Progenitor cell of endocrine pancreas (in vitro differentiated cells): ENCODE results near the gene DDX24. TPM values are rescaled to one million over a fixed set of nuclear protein-coding genes. Genes with fewer than 3 reads are reported as not detected.

Source experiments
- DNase-seq: peaks from one replicate; pipeline ENCODE4 v3.0.0; 2021; ENCODE audit warnings: low spot score; ENCODE audit not compliant: unreplicated experiment
- H3K27ac Mint-ChIP-seq: 2 replicates; pipeline ENCODE4 v1.8.0; 2021; ENCODE audit warnings: mild to moderate bottlenecking, moderate library complexity, mixed read lengths
- H3K27me3 Mint-ChIP-seq: 2 replicates; pipeline ENCODE4 v1.8.0; 2021; ENCODE audit warnings: mixed read lengths
- H3K36me3 Mint-ChIP-seq: 2 replicates; pipeline ENCODE4 v1.8.0; 2022; ENCODE audit warnings: mixed read lengths; ENCODE audit not compliant: insufficient read depth
- H3K4me1 Mint-ChIP-seq: 2 replicates; pipeline ENCODE4 v1.8.0; 2021; ENCODE audit warnings: low read depth, mixed read lengths
- H3K4me3 Mint-ChIP-seq: 2 replicates; pipeline ENCODE4 v1.8.0; 2021; ENCODE audit warnings: low read depth, mild to moderate bottlenecking, moderate library complexity, mixed read lengths
- H3K9me3 Mint-ChIP-seq: 2 replicates; pipeline ENCODE4 v1.8.0; 2021; ENCODE audit warnings: low read depth, mixed read lengths
- total RNA-seq: library from RNA; stranded (reverse); gene quantifications from 2 replicates; pipeline ENCODE4 v1.2.1, GENCODE V29; 2021
- TF ChIP-seq, protein P1 (sequence below): fragments of 200-600 bp; sonication (generic); IDR thresholded peaks from one replicate; pipeline ENCODE4 v1.5.0; 2021; ENCODE audit warnings: antibody characterized with exemption, mild to moderate bottlenecking; ENCODE audit not compliant: unreplicated experiment

Gene DDX24
- total RNA-seq, 1 donor from 2014 or later, result 139 TPM

DNA sequence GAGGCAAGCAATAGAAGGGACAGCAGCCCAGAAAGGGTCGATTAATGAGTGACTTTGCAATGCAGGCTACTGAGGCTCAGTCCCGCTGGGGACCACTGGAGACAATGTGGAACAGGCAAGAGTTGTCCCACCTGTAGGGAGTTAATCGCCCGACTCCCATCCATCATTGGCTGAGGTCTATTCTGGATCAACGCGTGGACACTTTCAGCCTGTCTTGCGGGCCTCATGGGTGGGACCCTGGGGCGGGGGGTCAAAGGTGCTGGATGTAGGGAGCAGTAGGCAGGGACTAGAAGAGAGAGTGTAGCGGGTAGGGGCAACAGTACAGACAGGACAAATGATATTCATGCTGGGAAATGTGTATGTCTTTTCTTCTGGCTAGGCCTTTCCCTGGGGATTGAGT lies 42.3 kb upstream of the DDX24 start:
- H3K27ac Mint-ChIP-seq, result no peak overlapping the region
- H3K4me3 Mint-ChIP-seq, result no peak overlapping the region
- H3K36me3 Mint-ChIP-seq, result no peaks in the 10 kb centered on the region
- no peak for DNase-seq
- H3K27me3 Mint-ChIP-seq, result peaks cover 10% of the 10 kb centered on the region
- TF ChIP-seq, protein P1, sequence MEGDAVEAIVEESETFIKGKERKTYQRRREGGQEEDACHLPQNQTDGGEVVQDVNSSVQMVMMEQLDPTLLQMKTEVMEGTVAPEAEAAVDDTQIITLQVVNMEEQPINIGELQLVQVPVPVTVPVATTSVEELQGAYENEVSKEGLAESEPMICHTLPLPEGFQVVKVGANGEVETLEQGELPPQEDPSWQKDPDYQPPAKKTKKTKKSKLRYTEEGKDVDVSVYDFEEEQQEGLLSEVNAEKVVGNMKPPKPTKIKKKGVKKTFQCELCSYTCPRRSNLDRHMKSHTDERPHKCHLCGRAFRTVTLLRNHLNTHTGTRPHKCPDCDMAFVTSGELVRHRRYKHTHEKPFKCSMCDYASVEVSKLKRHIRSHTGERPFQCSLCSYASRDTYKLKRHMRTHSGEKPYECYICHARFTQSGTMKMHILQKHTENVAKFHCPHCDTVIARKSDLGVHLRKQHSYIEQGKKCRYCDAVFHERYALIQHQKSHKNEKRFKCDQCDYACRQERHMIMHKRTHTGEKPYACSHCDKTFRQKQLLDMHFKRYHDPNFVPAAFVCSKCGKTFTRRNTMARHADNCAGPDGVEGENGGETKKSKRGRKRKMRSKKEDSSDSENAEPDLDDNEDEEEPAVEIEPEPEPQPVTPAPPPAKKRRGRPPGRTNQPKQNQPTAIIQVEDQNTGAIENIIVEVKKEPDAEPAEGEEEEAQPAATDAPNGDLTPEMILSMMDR, result no peak
- no peaks in the 10 kb centered on the region for H3K9me3 Mint-ChIP-seq
- no peaks in the 10 kb centered on the region for H3K4me1 Mint-ChIP-seq

DNA sequence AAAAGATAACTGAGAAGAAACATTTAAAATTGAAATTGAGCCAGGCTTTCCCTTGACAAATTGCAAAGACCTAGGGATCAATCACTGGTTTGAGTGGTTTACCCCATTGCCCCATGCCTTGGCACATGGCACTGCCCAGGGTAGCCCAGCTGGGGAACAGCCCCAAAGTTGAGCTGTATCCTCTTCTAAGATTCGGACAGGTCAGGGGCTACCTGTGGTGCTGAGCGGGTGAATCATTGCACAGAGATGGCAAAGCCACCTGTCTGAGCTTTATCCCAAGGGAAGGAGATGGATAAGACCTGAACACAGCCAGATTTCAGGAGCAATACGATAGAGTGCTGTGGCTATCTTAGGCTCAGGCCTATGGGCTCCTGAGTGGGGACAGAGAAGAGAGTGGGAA lies 41.4 kb upstream of the DDX24 start:
- Mint-ChIP-seq H3K4me1 (no peaks in the 10 kb centered on the region), H3K36me3 (no peaks in the 10 kb centered on the region), H3K4me3 (no peak overlapping the region), H3K9me3 (no peaks in the 10 kb centered on the region), H3K27me3 (peaks cover 13% of the 10 kb centered on the region), H3K27ac (no peak overlapping the region)
- DNase-seq, result no peak
- TF ChIP-seq, protein P1, result no peak

DNA sequence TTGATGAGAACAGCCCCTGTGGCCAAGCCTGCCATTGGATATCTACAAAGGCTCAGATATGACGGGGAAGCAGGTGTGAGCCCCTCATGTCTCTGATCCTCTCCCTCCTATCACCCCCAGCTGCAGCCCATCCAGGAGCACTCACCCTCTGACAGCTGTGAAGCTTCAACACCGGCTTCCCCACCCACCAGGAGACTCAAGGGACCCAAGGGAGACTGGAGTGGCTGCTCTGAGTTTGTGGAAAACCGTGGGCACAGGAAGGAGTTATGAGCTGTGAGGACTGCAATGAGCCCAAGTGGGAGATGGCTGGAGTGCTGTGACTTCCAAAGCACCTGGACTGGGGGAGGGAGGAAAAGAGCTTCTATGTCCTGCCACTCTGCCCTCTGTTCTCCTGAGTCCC lies 40.5 kb upstream of the DDX24 start:
- Mint-ChIP-seq H3K27me3 (peaks cover 13% of the 10 kb centered on the region), H3K9me3 (no peaks in the 10 kb centered on the region), H3K4me1 (no peaks in the 10 kb centered on the region), H3K36me3 (no peaks in the 10 kb centered on the region), H3K27ac (no peak overlapping the region), H3K4me3 (no peak overlapping the region)
- TF ChIP-seq, protein P1, result no peak
- no peak for DNase-seq

DNA sequence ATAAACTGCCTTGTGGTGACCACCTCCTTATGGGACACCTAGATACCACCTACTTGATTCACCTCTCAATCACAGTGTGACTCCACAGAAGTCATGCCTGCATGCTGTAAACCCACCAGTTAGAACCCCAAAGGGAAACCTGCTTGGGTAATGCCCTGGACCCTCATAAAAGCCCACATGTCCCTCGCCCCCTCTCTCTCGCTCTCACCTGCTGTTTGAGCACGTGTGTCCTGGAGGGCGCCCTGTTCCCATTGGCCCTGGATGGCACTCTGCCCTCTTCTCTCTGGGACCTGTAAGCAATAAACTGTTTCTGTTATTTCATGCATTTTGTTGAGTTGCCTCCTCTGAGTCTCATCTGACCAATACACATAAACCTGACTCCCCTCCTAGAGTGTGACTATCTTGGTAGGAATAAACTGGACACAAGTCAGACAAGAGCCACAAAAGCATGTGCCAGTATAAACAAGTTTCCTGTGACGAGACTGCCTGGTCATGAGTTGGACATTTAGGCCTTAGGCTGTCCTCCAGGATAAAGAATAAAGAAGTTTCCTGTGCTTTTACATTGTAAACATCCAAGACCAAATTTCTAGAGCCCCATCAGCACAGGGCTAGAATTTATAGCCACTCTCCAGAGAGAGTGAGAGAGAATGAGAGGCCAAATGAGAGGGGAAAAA lies 39.8 kb upstream of the DDX24 start:
- Mint-ChIP-seq H3K27me3 (peaks cover 16% of the 10 kb centered on the region), H3K4me3 (no peak overlapping the region), H3K27ac (no peak overlapping the region), H3K36me3 (no peaks in the 10 kb centered on the region), H3K4me1 (no peaks in the 10 kb centered on the region), H3K9me3 (no peaks in the 10 kb centered on the region)
- TF ChIP-seq, protein P1, result no peak
- no peak for DNase-seq

DNA sequence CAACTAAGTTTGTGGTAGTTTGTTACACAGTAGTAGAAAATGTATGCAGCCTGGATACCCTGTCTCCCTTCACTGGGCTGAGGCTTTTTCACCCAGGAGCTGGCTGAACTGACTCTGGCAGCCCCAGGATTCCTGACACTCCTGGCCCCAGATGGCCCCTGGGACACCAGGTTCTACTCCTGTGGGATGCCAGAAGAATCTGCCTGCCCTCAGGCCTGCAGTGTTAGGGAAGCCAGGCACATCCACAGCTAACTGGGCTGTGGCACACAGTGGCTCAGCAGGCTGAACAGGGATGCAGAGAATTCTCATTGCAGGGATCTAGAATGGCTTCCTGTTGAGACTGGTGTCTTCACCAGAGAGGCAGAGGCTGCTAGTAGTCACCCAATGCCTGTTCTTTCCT lies 38.1 kb upstream of the DDX24 start:
- no peak for DNase-seq
- no peak overlapping the region for H3K27ac Mint-ChIP-seq
- no peak overlapping the region for H3K4me3 Mint-ChIP-seq
- TF ChIP-seq, protein P1, result no peak
- no peaks in the 10 kb centered on the region for H3K9me3 Mint-ChIP-seq
- H3K4me1 Mint-ChIP-seq, result no peaks in the 10 kb centered on the region
- no peaks in the 10 kb centered on the region for H3K36me3 Mint-ChIP-seq
- H3K27me3 Mint-ChIP-seq, result peaks cover 30% of the 10 kb centered on the region
